GM12801 (cell line): ENCODE measurements around the gene IFI30.

Source experiments
- TF ChIP-seq, protein P1 (sequence below): IDR thresholded peaks from one replicate; pipeline ENCODE4 v1.5.1; 2011; ENCODE audit warnings: control low read depth; ENCODE audit not compliant: insufficient read length; ENCODE audit errors: extremely low read depth

IFI30 gene

GRCh38 chr19:18153556-18154134 is 20.0 kb upstream of the IFI30 start:
- TF ChIP-seq, protein P1, sequence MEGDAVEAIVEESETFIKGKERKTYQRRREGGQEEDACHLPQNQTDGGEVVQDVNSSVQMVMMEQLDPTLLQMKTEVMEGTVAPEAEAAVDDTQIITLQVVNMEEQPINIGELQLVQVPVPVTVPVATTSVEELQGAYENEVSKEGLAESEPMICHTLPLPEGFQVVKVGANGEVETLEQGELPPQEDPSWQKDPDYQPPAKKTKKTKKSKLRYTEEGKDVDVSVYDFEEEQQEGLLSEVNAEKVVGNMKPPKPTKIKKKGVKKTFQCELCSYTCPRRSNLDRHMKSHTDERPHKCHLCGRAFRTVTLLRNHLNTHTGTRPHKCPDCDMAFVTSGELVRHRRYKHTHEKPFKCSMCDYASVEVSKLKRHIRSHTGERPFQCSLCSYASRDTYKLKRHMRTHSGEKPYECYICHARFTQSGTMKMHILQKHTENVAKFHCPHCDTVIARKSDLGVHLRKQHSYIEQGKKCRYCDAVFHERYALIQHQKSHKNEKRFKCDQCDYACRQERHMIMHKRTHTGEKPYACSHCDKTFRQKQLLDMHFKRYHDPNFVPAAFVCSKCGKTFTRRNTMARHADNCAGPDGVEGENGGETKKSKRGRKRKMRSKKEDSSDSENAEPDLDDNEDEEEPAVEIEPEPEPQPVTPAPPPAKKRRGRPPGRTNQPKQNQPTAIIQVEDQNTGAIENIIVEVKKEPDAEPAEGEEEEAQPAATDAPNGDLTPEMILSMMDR = no peak

DNA sequence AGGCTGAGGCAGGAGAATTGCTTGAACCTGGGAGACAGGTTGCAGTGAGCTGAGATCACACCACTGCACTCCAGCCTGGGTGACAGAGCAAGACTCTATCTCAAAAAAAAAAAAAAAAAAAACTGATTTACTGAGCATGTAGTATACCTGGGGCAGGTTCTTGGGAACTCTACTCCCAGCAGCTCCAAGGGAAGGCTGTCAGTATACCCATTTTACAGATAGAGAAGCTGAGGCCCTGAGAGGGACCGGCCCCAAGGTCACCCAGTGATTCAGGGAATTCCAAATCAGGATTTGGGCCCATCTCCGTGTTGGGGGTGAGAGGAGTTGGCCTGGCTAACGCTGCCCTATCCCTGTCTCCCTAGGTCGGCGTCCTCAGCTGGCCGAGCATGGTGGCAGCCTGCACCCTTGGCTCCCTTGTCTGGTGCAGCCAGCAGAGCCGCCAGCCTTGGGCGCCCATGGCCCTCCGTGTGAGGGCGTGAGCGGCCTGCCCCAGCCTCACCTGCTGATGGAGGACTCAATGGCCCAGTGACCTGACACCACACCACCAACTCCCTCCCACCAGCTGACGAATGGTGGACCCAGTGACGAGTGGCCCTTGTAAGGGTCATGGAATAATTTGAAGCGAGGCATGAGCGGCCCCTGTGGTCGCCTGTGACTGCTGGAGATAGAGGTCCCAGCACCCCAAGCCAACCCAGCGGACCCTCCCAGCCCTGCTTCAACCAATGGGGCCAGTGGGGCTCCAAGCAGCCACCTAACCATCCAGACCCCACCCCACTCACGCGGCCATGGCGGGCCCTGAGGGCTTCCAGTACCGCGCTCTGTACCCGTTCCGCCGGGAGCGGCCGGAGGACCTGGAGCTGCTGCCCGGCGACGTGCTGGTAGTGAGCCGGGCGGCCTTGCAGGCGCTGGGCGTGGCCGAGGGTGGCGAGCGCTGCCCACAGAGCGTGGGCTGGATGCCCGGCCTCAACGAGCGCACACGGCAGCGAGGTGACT is 18.2 kb upstream of the IFI30 start:
- TF ChIP-seq, protein P1 = no peak

GRCh38 chr19:18156268-18156667 is 17.3 kb upstream of the IFI30 start:
- TF ChIP-seq, protein P1 = no peak

DNA sequence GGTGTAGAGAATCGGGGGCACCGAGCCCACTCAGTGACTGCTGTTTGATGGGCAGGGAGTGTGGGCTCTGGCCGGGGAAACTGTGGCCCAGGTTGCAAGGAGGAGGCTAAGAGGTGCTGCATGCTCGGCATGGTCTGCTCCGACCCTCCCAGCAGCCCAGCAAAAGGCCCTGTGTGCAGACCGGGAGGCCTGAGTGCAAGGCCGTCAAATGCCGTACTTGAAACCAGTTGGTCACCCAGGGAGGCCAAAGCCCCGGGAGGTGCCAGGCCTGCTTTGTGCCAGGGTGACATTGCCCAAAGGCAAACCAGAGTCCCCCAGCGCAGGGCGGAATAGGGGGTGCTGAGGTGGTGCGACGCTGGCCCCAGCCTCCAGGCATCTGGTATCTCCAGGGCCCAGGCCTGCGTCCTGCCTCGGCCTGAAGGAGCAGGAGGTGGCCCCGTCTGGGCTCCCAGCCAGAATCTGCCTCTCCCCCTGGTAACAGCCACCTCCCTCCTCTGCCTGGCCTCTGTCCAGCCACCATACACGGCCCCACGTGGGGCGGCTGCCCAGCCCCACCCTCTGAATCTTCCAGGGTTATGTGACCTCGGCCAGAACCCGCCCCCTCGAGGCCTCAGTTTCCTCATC is 16.7 kb upstream of the IFI30 start:
- TF ChIP-seq, protein P1 = no peak

- TF ChIP-seq, protein P1 = no peak
Measured at GRCh38 chr19:18157465-18158063, 16.0 kb upstream of the IFI30 start.

DNA sequence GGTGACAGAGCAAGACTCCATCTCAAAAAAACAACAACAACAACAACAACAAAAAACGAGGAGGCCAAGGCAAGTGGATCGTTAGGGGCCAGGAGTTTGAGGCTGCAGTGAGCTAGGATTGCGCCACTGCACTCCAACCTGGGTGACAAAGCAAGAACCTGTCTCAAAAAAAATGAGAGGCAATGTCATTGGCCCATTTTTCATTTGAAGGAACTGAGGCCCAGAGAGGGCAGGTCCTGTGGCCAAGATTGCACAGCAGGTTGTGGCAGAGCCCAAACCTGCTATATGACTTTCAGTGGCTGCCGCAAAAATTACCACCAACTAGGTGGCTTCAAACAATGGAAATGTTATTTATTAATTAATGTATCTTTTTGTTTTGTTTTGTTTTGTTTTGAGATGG is 15.1 kb upstream of the IFI30 start:
- TF ChIP-seq, protein P1 = no peak

- TF ChIP-seq, protein P1 = no peak
Measured at GRCh38 chr19:18159810-18160209, 13.8 kb upstream of the IFI30 start.
